GM12878 (cell line): ENCODE results near the gene BORCS5. TPM values are rescaled to one million over a fixed set of nuclear protein-coding genes. Genes with fewer than 3 reads are reported as not detected.

Experiments
- BMI1 ChIP-seq: fragments of 450-650 bp; IDR thresholded peaks from 2 replicates; pipeline ENCODE4 v1.6.1; 2016; ENCODE audit warnings: mild to moderate bottlenecking, moderate library complexity, borderline replicate concordance
- CBX3 ChIP-seq: fragments of 200-600 bp; sonication (generic); IDR thresholded peaks from 2 replicates; pipeline ENCODE4 v1.6.1; 2016; ENCODE audit warnings: low read depth, borderline replicate concordance
- E2F4 ChIP-seq: IDR thresholded peaks from 2 replicates; pipeline ENCODE4 v1.6.1; 2012; ENCODE audit warnings: low read depth, low read length, improper control_type of control experiment
- ELK1 ChIP-seq: IDR thresholded peaks from 2 replicates; pipeline ENCODE4 v1.6.1; 2012; ENCODE audit warnings: low read depth, low read length, improper control_type of control experiment
- KLF5 ChIP-seq: fragments of 450-650 bp; IDR thresholded peaks from 2 replicates; pipeline ENCODE4 v1.6.1; 2014; ENCODE audit warnings: mild to moderate bottlenecking; ENCODE audit not compliant: partially characterized antibody
- NKRF ChIP-seq: fragments of 450-650 bp; conservative IDR thresholded peaks from 2 replicates; pipeline ENCODE4 v1.6.1; 2017; ENCODE audit warnings: mild to moderate bottlenecking, moderate library complexity
- PBX3 ChIP-seq: IDR thresholded peaks from 2 replicates; pipeline ENCODE4 v1.6.1; 2011; ENCODE audit warnings: mild to moderate bottlenecking, low read depth, low read length, moderate library complexity; ENCODE audit not compliant: insufficient replicate concordance
- POLR2AphosphoS2 ChIP-seq: IDR thresholded peaks from 2 replicates; pipeline ENCODE4 v1.6.1; 2011; ENCODE audit warnings: low read depth, mild to moderate bottlenecking, low read length, improper control_type of control experiment, moderate library complexity
- PRDM15 ChIP-seq: fragments of 450-650 bp; formaldehyde crosslinking; IDR thresholded peaks from 2 replicates; pipeline ENCODE4 v1.4.0; 2020; ENCODE audit warnings: mild to moderate bottlenecking, moderate library complexity
- SMAD5 ChIP-seq: IDR thresholded peaks from 2 replicates; pipeline ENCODE4 v1.6.1; 2016; ENCODE audit warnings: antibody characterized with exemption, low read depth
- SMC3 ChIP-seq: IDR thresholded peaks from 2 replicates; pipeline ENCODE4 v1.6.1; 2011; ENCODE audit warnings: low read length, improper control_type of control experiment, borderline replicate concordance
- ZNF207 ChIP-seq: fragments of 450-650 bp; IDR thresholded peaks from 2 replicates; pipeline ENCODE4 v1.6.1; 2014; ENCODE audit warnings: antibody characterized with exemption, mild to moderate bottlenecking, borderline replicate concordance
- ZNF24 ChIP-seq: fragments of 450-650 bp; IDR thresholded peaks from 2 replicates; pipeline ENCODE4 v1.6.1; 2017; ENCODE audit warnings: antibody characterized with exemption, mild to moderate bottlenecking
- ZNF622 ChIP-seq: fragments of 450-650 bp; IDR thresholded peaks from 2 replicates; pipeline ENCODE4 v1.6.1; 2017; ENCODE audit warnings: mild to moderate bottlenecking, inconsistent platforms
- ZZZ3 ChIP-seq: IDR thresholded peaks from 2 replicates; pipeline ENCODE4 v1.6.1; 2011; ENCODE audit warnings: low read depth; ENCODE audit not compliant: control insufficient read depth, insufficient read length
- polyA plus RNA-seq, 11 experiments: library from polyadenylated mRNA; depleted of rRNA in 4 of 11; unstranded in 6 of 11; stranded (reverse) in 5 of 11; fragments of >200 nt; fragmentation: Nextera tagmentation in 4 of 11; fragmentation: Illumina TruSeq in 1 of 11; extraction: Ambion mirVana in 4 of 11; extraction: Trizol in 1 of 11; gene quantifications; 1 replicate in 1 of 11; 2 replicates in 10 of 11; pipeline versions ENCODE4 v1.2.1 to v1.2.3, GENCODE V29; 2011 to 2016; ENCODE audit warnings: inconsistent platforms in 2 of 11, missing spikeins in 2 of 11, low read depth in 1 of 11
- total RNA-seq, 4 experiments: library from RNA; depleted of rRNA in 3 of 4; stranded (reverse); fragments of >200 nt in 3 of 4; fragmentation: Illumina TruSeq in 1 of 4; extraction: Trizol in 1 of 4; gene quantifications; 2 replicates each; pipeline versions ENCODE4 v1.2.1 to v1.2.3, GENCODE V29; 2013 to 2021

BORCS5 gene
- total and polyA plus RNA-seq, 10 of the 15 experiments (the other 5 are each of a cell fraction or from before 2014, with no cell fraction given), result 1.4 to 39.7 (median 16.1) TPM

- TF ChIP-seq E2F4 (no peak), ELK1 (no peak), CBX3 (no peak), ZNF622 (no peak), ZNF207 (no peak), PBX3 (no peak), ZNF24 (peak; percentile 22; the same call in 1 of the 2 replicates), KLF5 (no peak), SMAD5 (no peak), BMI1 (no peak), POLR2AphosphoS2 (no peak), NKRF (no peak), PRDM15 (no peak), ZZZ3 (no peak), SMC3 (peak; percentile 98)
Measured at GRCh38 chr12:12376646-12377448, 20.0 kb downstream of the BORCS5 start (continued).
